Hair follicle dermal papilla cell (primary cell): ENCODE results near the gene SNRNP35. TPM values are rescaled to one million over a fixed set of nuclear protein-coding genes. Genes with fewer than 3 reads are reported as not detected.

Source experiments
- small RNA-seq: library from RNA; depleted of rRNA; stranded (forward); fragments of <200 nt; gene quantifications from one replicate; pipeline ENCODE3, GENCODE V24; 2012
- total RNA-seq: library from RNA; depleted of rRNA; stranded (reverse); fragments of >200 nt; gene quantifications from 2 replicates; pipeline ENCODE4 v1.2.3, GENCODE V29; 2012

Gene SNRNP35, protein sequence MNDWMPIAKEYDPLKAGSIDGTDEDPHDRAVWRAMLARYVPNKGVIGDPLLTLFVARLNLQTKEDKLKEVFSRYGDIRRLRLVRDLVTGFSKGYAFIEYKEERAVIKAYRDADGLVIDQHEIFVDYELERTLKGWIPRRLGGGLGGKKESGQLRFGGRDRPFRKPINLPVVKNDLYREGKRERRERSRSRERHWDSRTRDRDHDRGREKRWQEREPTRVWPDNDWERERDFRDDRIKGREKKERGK
- total RNA-seq = 8.9 and 12.3 TPM in 2 replicates

DNA sequence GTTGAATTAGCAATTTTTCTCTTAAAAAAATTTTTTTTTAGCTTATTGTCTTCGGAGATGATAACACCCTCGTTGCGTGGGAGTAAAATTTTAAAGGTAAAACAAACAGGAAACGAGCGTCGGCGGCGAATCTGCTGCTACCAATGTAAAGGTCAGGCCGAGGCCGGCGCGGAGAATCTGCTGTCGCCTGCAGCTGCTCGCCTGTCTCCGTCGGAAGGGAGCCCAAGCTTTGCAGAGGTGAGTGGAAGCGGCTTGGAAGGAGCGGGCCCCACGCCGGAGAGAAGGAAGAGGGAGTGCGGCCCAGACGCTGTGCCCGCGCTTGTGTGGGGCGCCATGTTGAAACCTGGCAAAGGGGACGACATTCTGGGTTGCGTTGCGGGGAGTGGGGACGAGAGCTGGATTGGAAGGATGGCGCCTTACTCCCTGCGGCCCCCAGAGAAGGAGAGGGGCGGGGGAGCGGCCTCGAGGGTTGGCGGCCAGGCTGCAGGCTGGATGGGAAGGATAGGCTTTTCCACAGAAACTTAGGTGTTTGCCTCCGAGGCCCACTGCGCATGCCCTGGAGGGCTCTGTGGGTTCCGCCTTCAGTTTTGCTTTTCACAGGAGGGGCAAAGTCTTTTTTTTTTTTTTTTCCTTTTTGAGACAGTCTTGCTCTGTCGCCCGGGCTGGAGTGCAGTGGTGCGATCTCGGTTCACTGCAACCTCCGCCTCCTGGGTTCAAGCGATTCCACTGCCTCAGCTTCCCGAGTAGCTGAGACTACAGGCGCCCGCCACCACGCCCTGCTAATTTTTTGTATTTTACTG lies at the start of gene SNRNP35:
Gene SNRNP35 (plus strand): TSS at position 160 of the 800 bp plus-strand sequence. CDS start 7,402 bp downstream, outside the sequence.

DNA sequence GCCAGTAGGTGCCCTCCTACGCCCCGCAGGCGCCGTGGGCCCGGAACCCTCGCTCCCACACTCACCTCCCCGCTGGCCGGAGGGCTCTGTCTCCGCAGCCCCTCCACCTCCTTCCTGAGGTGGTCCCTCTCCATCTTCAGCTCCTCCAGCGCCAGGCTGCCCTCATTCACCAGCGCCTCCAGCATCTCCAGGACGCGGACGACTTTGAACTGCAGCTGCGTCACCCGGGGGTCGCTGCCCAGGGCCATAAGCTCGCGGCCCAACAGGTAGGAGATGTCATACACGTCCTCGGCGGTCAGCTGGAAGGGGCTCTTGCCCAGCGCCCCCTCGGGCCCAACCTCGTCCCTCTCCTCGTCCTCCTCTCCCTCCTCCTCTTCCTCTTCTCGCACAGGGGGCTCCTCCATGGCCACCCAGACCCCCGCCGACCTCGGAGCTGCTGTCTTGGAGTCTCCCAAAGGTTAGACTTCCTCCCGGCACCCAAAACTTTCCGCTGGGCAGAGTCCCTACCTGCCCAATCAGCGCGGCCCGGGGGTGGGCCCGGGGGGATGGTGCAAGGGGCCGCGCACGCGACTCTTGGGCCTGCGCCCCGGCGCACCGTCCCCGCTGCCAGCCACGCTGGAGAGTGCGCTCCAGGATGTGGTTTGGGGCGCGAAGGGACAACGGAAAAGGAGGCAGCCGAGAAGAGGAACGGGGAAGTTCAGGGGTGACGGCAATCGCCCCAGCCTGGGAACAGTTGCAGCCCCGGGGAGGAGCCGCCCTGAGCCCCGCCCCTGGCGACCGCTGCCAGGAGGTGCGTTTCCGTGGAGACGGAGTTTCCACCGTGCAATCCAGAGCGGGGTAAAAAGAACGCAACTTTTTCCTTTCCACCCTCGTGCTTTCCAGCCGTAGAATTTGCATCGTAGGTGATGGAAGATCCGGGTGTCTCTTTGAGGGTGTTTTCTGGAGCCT lies 21.6 kb upstream of the SNRNP35 start, which contains the start of gene RILPL2:
Gene RILPL2 (minus strand): TSS at position 668 of the 948 bp plus-strand sequence. CDS start 264 bp downstream, at position 404.

Small RNA genes lying within 50 kb of the gene (small RNA-seq; reads per million reads assigned to genes)
- gene AC145423.2 = not detected

Other genes starting within 250 kb of the SNRNP35 start
- gene MPHOSPH9, start 225.0 kb upstream of the SNRNP35 start, total RNA-seq = 30.6 and 43.5 TPM in 2 replicates
- 11.8 TPM in 2 replicates for gene MTRFR, start 224.7 kb upstream of the SNRNP35 start, total RNA-seq
- gene CDK2AP1, start 186.3 kb upstream of the SNRNP35 start, total RNA-seq = 144 and 149 TPM in 2 replicates
- gene SBNO1, start 93.3 kb upstream of the SNRNP35 start, total RNA-seq = 25.2 and 25.4 TPM in 2 replicates
- gene KMT5A, start 74.0 kb upstream of the SNRNP35 start, total RNA-seq = 44.1 and 51.1 TPM in 2 replicates
- gene RILPL2, start 21.5 kb upstream of the SNRNP35 start, total RNA-seq = 2.9 and 3.9 TPM in 2 replicates
- gene RILPL1, start 75.6 kb downstream of the SNRNP35 start, total RNA-seq = 15.2 and 16.6 TPM in 2 replicates
- gene TMED2, start 126.4 kb downstream of the SNRNP35 start, total RNA-seq = 334 and 372 TPM in 2 replicates
- 15.9 and 22.9 TPM in 2 replicates for gene DDX55, start 144.0 kb downstream of the SNRNP35 start, total RNA-seq
- gene EIF2B1, start 175.5 kb downstream of the SNRNP35 start, total RNA-seq = 31.8 and 40.7 TPM in 2 replicates
- gene GTF2H3, start 175.7 kb downstream of the SNRNP35 start, total RNA-seq = 34.0 and 44.0 TPM in 2 replicates
- 21.4 and 27.7 TPM in 2 replicates for gene TCTN2, start 213.0 kb downstream of the SNRNP35 start, total RNA-seq